Subcutaneous adipose tissue (tissue), 4 donors: Measurements from ENCODE around the gene RING1. TPM values are rescaled to one million over a fixed set of nuclear protein-coding genes. Genes with fewer than 3 reads are reported as not detected.

Source experiments
- small RNA-seq: library from RNA; depleted of rRNA; stranded (forward); fragments of <200 nt; gene quantifications from one replicate; pipeline ENCODE3, GENCODE V24; 2016
- total RNA-seq, 4 donors: library from RNA; depleted of rRNA; stranded (reverse); fragments of >200 nt; gene quantifications; one replicate each; pipeline ENCODE4 v1.1.0, GENCODE V29; 2016

The RING1 gene
- total RNA-seq, 4 donors from 2014 or later = 7.3 to 19.0 (median 10.5) TPM

Small RNA genes within 50 kb of the gene (small RNA-seq; reads per million reads assigned to genes)
- gene MIR219A1 (0.97 reads per million), gene RNY4P10 (0.61 reads per million)

Other genes starting within 250 kb of the RING1 start
- gene BRD2, start 239.9 kb upstream of the RING1 start, total RNA-seq = 100 to 1,000 TPM in 2 of 4 donors, 10 to 100 TPM in 2; 83.0 to 154 (median 96.1) TPM
- gene HLA-DOA, start 198.9 kb upstream of the RING1 start, total RNA-seq = 10 to 100 TPM in 1 of 4 donors, 1 to 10 TPM in 3; 2.1 to 10.9 (median 6.1) TPM
- 100 to 1,000 TPM in 3 of 4 donors, 10 to 100 TPM in 1; 38.2 to 354 (median 131) TPM for gene HLA-DPA1, start 134.9 kb upstream of the RING1 start, total RNA-seq
- 100 to 1,000 TPM in 1 of 4 donors, 10 to 100 TPM in 3; 43.9 to 256 (median 83.0) TPM for gene HLA-DPB1, start 132.5 kb upstream of the RING1 start, total RNA-seq
- gene COL11A2, start 16.0 kb upstream of the RING1 start, total RNA-seq = under 1 TPM in 3 of 4 donors, not detected in 1; 0.17 to 0.75 (median 0.66) TPM
- 10 to 100 TPM; 17.3 to 27.7 (median 24.8) TPM for gene RXRB, start 7.8 kb upstream of the RING1 start, total RNA-seq
- gene SLC39A7, start 7.6 kb upstream of the RING1 start, total RNA-seq = 10 to 100 TPM; 49.0 to 54.9 (median 52.5) TPM
- 10 to 100 TPM in 3 of 4 donors, 1 to 10 TPM in 1; 5.1 to 22.0 (median 16.2) TPM for gene HSD17B8, start 3.8 kb upstream of the RING1 start, total RNA-seq
- gene VPS52, start 63.4 kb downstream of the RING1 start, total RNA-seq = 10 to 100 TPM; 27.2 to 59.2 (median 32.7) TPM
- 1,000 to 10,000 TPM; 2,263 to 3,298 (median 2,623) TPM for gene RPS18, start 63.6 kb downstream of the RING1 start, total RNA-seq
- gene B3GALT4, start 68.6 kb downstream of the RING1 start, total RNA-seq = 10 to 100 TPM in 3 of 4 donors, 1 to 10 TPM in 1; 7.3 to 20.7 (median 16.9) TPM
- gene WDR46, start 80.7 kb downstream of the RING1 start, total RNA-seq = 10 to 100 TPM; 40.7 to 62.9 (median 50.6) TPM
- 10 to 100 TPM; 17.1 to 31.0 (median 23.4) TPM for gene PFDN6, start 81.1 kb downstream of the RING1 start, total RNA-seq
- gene RGL2, start 90.4 kb downstream of the RING1 start, total RNA-seq = 10 to 100 TPM; 16.0 to 45.8 (median 42.5) TPM
- 10 to 100 TPM; 36.2 to 77.0 (median 50.5) TPM for gene TAPBP, start 105.6 kb downstream of the RING1 start, total RNA-seq
- 10 to 100 TPM in 2 of 4 donors, 1 to 10 TPM in 2; 5.9 to 16.8 (median 9.0) TPM for gene ZBTB22, start 109.2 kb downstream of the RING1 start, total RNA-seq
- 10 to 100 TPM; 26.3 to 47.1 (median 33.5) TPM for gene DAXX, start 114.5 kb downstream of the RING1 start, total RNA-seq
- 1 to 10 TPM in 2 of 4 donors, under 1 TPM in 1, not detected in 1; 0.33 to 4.4 (median 3.9) TPM for gene KIFC1, start 183.3 kb downstream of the RING1 start, total RNA-seq
- gene PHF1, start 202.5 kb downstream of the RING1 start, total RNA-seq = 10 to 100 TPM; 21.4 to 84.0 (median 48.3) TPM
- 10 to 100 TPM; 66.7 to 92.6 (median 79.6) TPM for gene CUTA, start 209.6 kb downstream of the RING1 start, total RNA-seq
- gene SYNGAP1, start 211.6 kb downstream of the RING1 start, total RNA-seq = 1 to 10 TPM; 6.2 to 7.3 (median 7.1) TPM
- gene ZBTB9, start 246.1 kb downstream of the RING1 start, total RNA-seq = 1 to 10 TPM; 1.1 to 2.8 (median 2.5) TPM